NCI-H460 (cell line): Measurements from ENCODE around the gene RASA3. TPM values are rescaled to one million over a fixed set of nuclear protein-coding genes. Genes with fewer than 3 reads are reported as not detected.

Experiments
- DNase-seq: peaks from one replicate; pipeline ENCODE4 v3.0.0-alpha.2; 2016; ENCODE audit warnings: low read depth; ENCODE audit errors: extremely low read depth
- total RNA-seq: library from RNA; depleted of rRNA; stranded (reverse); fragments of >200 nt; shearing (Covaris generic); gene quantifications from 2 replicates; pipeline ENCODE4 v1.2.3, GENCODE V29; 2014; rRNA removed

Gene RASA3
- total RNA-seq, 1 experiment from 2014 or later = 14.2 TPM

GRCh38 chr13:113931841-113932459 is 200.5 kb downstream of the RASA3 start:
- DNase-seq = no peak

- no peak for DNase-seq
Measured at GRCh38 chr13:113930671-113931637, 201.5 kb downstream of the RASA3 start.

- DNase-seq = no peak
Measured at GRCh38 chr13:113929628-113930615, 202.5 kb downstream of the RASA3 start.

- no peak for DNase-seq
Measured at GRCh38 chr13:113928685-113929627, 203.5 kb downstream of the RASA3 start.

Other genes starting within 250 kb of the RASA3 start
- 0.06 TPM in 1 of 2 replicates, not detected in the other for gene C13orf46, start 158.5 kb downstream of the RASA3 start, total RNA-seq
- gene CFAP97D2, start 46.6 kb upstream of the RASA3 start, total RNA-seq = not detected in 2 replicates
- gene CDC16, start 102.3 kb upstream of the RASA3 start, total RNA-seq = 25.3 and 29.6 TPM in 2 replicates
- 22.2 and 27.2 TPM in 2 replicates for gene UPF3A, start 149.0 kb upstream of the RASA3 start, total RNA-seq
- gene CHAMP1, start 181.9 kb upstream of the RASA3 start, total RNA-seq = 20.3 and 24.8 TPM in 2 replicates